Measurements from ENCODE around the gene RLIM.
A peak's percentile ranks its signal among the peaks of the same experiment; 100 is the strongest.
"Not testable (repeated sequence)": the region's sequence is repeated elsewhere in the genome, so short reads cannot be mapped to it uniquely, and the experiment has no call there.

RLIM gene

GRCh38 chrX:74614093-74614909 is at the start of gene RLIM:
TSS of gene RLIM (minus strand) at chrX:74614624. CDS start at chrX:74595977, 18,647 bp downstream.
- DNase-seq: peak; percentile 96

- DNase-seq: no peak
Measured at GRCh38 chrX:74656079-74656745, 41.8 kb upstream of the RLIM start.

GRCh38 chrX:74654953-74655352 is 40.5 kb upstream of the RLIM start:
- DNase-seq: not testable (repeated sequence)

- DNase-seq: no peak
Measured at GRCh38 chrX:74636749-74637314, 22.4 kb upstream of the RLIM start.

- no peak for DNase-seq
Measured at GRCh38 chrX:74613370-74614092, 893 bp downstream of the RLIM start.

- no peak for DNase-seq
Measured at GRCh38 chrX:74606799-74607198, 7.6 kb downstream of the RLIM start.

- no peak for DNase-seq
Measured at GRCh38 chrX:74606342-74606741, 8.1 kb downstream of the RLIM start.

GRCh38 chrX:74603040-74603439 is 11.4 kb downstream of the RLIM start:
- no peak for DNase-seq

- no peak for DNase-seq
Measured at GRCh38 chrX:74602142-74602541, 12.3 kb downstream of the RLIM start.

- no peak for DNase-seq
Measured at GRCh38 chrX:74593593-74593992, 20.8 kb downstream of the RLIM start.

- no peak for DNase-seq
Measured at GRCh38 chrX:74585766-74586165, 28.7 kb downstream of the RLIM start.

- DNase-seq: no peak
Measured at GRCh38 chrX:74579597-74580198, 34.7 kb downstream of the RLIM start.

- DNase-seq: no peak
Measured at GRCh38 chrX:74578137-74578536, 36.3 kb downstream of the RLIM start.

- no peak for DNase-seq
Measured at GRCh38 chrX:74557378-74557777, 57.0 kb downstream of the RLIM start.

- no peak for DNase-seq
Measured at GRCh38 chrX:74551934-74552333, 62.5 kb downstream of the RLIM start.

GRCh38 chrX:74550295-74550802 is 64.1 kb downstream of the RLIM start:
- peak; percentile 84 for DNase-seq

- no peak for DNase-seq
Measured at GRCh38 chrX:74546984-74547383, 67.4 kb downstream of the RLIM start.

- DNase-seq: no peak
Measured at GRCh38 chrX:74545880-74546523, 68.4 kb downstream of the RLIM start.

- DNase-seq: no peak
Measured at GRCh38 chrX:74540635-74541249, 73.7 kb downstream of the RLIM start.

GRCh38 chrX:74536832-74537371 is 77.5 kb downstream of the RLIM start:
- no peak for DNase-seq

GRCh38 chrX:74536152-74536831 is 78.1 kb downstream of the RLIM start:
- no peak for DNase-seq

Data from CD4-positive, alpha-beta T cell treated with Interleukin-15 for 1 hour (primary cell).